Prostate gland (tissue), 2 donors: Measurements from ENCODE around the gene SNRNP70. TPM values are rescaled to one million over a fixed set of nuclear protein-coding genes. Genes with fewer than 3 reads are reported as not detected.

ENCODE experiments used
- DNase-seq: peaks from one replicate; pipeline ENCODE4 v3.0.0-alpha.2; 2019; ENCODE audit warnings: low spot score
- H3K27ac ChIP-seq, 2 donors: fragments of 200-600 bp; sonication (generic); 2 replicates each; pipeline ENCODE4 v1.5.1; 2017 to 2019
- H3K27me3 ChIP-seq: fragments of 200-600 bp; sonication (generic); replicated peaks from 2 replicates; pipeline ENCODE4 v1.5.1; 2019; ENCODE audit not compliant: insufficient read depth
- H3K36me3 ChIP-seq, 2 donors: fragments of 200-600 bp; sonication (generic); 1 replicate in 1 of 2; 2 replicates in 1 of 2; pipeline versions ENCODE4 v1.5.1 to v1.8.1; 2017 to 2019
- H3K4me1 ChIP-seq: fragments of 200-600 bp; sonication (generic); replicated peaks from 2 replicates; pipeline ENCODE4 v1.5.1; 2019
- H3K4me3 ChIP-seq, 2 donors: fragments of 200-600 bp; sonication (generic); 2 replicates each; pipeline ENCODE4 v1.5.1; 2017 to 2019
- H3K9me3 ChIP-seq: fragments of 200-600 bp; sonication (generic); 2 replicates; pipeline ENCODE4 v1.5.1; 2017
- CTCF ChIP-seq, 4 experiments: fragments of 200-600 bp in 2 of 4; fragments of 450-650 bp in 2 of 4; sonication (generic) in 2 of 4; IDR thresholded peaks; 1 replicate in 3 of 4; 2 replicates in 1 of 4; pipeline ENCODE4 v1.5.1; 2016 to 2019; ENCODE audit warnings: antibody characterized with exemption in 4 of 4, mild to moderate bottlenecking in 2 of 4, moderate library complexity in 2 of 4
- POLR2A ChIP-seq: fragments of 450-650 bp; IDR thresholded peaks from one replicate; pipeline ENCODE4 v1.6.1; 2016; ENCODE audit warnings: antibody characterized with exemption, mild to moderate bottlenecking
- POLR2AphosphoS5 ChIP-seq: sonication (generic); formaldehyde crosslinking; IDR thresholded peaks from one replicate; pipeline ENCODE4 v1.6.1; 2017; ENCODE audit warnings: antibody characterized with exemption
- WGBS: methylation state at CpG from one replicate; pipeline ENCODE4 v1.1.5; 2018; 5-methylcytosine and 5-hydroxymethylcytosine counted together
- intact Hi-C: fragments of 100-400 bp; cut with DNase I; formaldehyde crosslinking; loops from one replicate; pipeline ENCODE4 v1.14.2; 2022
- total RNA-seq, 2 donors: library from RNA; depleted of rRNA; stranded (reverse); fragments of >200 nt; gene quantifications; one replicate each; pipeline ENCODE4 v1.1.0, GENCODE V29; 2016

Gene SNRNP70
- total RNA-seq, 2 donors from 2014 or later, result 318 to 391 TPM

- Histone ChIP-seq H3K4me1 (peaks cover 13% of the 10 kb centered on the region), H3K4me3 (peak overlapping the region; percentile 73 to 77), H3K27ac (peak overlapping the region; percentile 90 to 97), H3K27me3 (no peaks in the 10 kb centered on the region), H3K36me3 (no peaks in the 10 kb centered on the region), H3K9me3 (no peaks in the 10 kb centered on the region)
- intact Hi-C loops, result loop anchor here (5.0 kb wide), 1 partner anchor 34 kb away; the partner anchor contains the start of genes C19orf73 and PPFIA3
- WGBS, result 7% methylated on average over 16 of the region's 16 CpGs
- no peak for TF ChIP-seq POLR2A
- TF ChIP-seq POLR2AphosphoS5, result no peak
- TF ChIP-seq CTCF (IDR thresholded peaks at IDR 0.05), result no peak
- DNase-seq, result no peak
These were observed 65.6 kb downstream of the SNRNP70 start for GRCh38 chr19:49150944-49151243.

DNA sequence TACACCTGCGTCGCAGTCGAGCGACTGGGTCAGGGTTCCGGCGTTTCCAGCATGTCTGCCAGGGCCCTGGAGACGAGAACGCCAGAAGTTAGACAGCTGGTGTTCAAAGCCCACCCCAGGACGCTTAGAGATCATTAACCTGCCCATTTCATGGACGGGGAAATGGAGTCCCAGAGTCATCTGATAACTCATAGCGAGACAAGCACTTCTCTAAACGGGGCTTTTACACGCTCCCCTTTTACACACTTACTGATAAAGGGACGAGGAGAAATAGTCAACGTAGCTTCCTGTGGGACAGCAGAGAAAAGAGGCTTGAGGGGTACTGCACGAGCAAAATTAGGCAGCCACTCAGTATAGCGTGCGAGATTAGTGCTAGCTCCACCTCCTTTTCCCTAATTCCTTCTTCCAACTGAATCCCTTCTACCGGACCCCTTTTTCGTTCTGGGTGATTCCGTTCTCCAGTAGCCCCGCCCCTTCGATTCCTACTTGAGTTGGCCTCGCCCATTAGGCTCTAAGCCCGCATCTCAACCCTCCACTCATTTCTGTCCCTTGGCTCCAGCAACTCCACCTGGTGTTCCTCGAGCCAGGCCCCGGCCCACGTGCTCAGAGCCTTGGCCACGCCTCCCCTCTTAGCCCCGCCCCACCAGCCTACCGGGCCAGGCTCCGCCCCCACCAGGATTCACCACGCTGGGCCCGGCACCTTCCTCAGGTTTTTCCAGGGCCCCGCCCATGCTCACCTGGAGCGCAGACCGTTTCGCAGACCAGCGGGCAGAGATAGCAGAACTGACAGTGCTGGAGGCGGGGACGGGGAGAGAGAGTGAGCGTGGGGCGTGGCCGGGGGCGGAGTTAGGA, 66.2 kb downstream of the SNRNP70 start:
- peak in 1 of 4 experiments; percentile 9 for TF ChIP-seq CTCF (IDR thresholded peaks at IDR 0.05)
- peak; percentile 96 for TF ChIP-seq POLR2AphosphoS5
- TF ChIP-seq POLR2A, result peak; percentile 44
- intact Hi-C loops, result loop anchor here (5.0 kb wide), 1 partner anchor 34 kb away; the partner anchor contains the start of genes C19orf73 and PPFIA3
- Histone ChIP-seq H3K4me1 (peaks cover 8% of the 10 kb centered on the region), H3K27me3 (no peaks in the 10 kb centered on the region), H3K9me3 (no peaks in the 10 kb centered on the region), H3K36me3 (no peaks in the 10 kb centered on the region), H3K27ac (peak overlapping the region; percentile 90 to 97), H3K4me3 (peak overlapping the region in 1 of 2 donors; percentile 77)
- 8% methylated on average over 45 of the region's 45 CpGs for WGBS
- peak; percentile 96 for DNase-seq

- TF ChIP-seq POLR2A (no peak), CTCF (IDR thresholded peaks at IDR 0.05) (no peak), POLR2AphosphoS5 (no peak)
- no peaks in the 10 kb centered on the region for H3K36me3 ChIP-seq
- intact Hi-C loops, result loop anchor here (5.0 kb wide), 1 partner anchor 35 kb away; the partner anchor contains the start of genes C19orf73 and PPFIA3
- 27% methylated on average over 9 of the region's 10 CpGs for WGBS
- no peak overlapping the region for H3K4me3 ChIP-seq
- H3K27me3 ChIP-seq, result no peaks in the 10 kb centered on the region
- peaks cover 3% of the 10 kb centered on the region for H3K4me1 ChIP-seq
- no peak for DNase-seq
- H3K27ac ChIP-seq, result peak overlapping the region; percentile 24 to 97
- H3K9me3 ChIP-seq, result no peaks in the 10 kb centered on the region
These were observed 66.9 kb downstream of the SNRNP70 start for GRCh38 chr19:49152119-49152550.

DNA sequence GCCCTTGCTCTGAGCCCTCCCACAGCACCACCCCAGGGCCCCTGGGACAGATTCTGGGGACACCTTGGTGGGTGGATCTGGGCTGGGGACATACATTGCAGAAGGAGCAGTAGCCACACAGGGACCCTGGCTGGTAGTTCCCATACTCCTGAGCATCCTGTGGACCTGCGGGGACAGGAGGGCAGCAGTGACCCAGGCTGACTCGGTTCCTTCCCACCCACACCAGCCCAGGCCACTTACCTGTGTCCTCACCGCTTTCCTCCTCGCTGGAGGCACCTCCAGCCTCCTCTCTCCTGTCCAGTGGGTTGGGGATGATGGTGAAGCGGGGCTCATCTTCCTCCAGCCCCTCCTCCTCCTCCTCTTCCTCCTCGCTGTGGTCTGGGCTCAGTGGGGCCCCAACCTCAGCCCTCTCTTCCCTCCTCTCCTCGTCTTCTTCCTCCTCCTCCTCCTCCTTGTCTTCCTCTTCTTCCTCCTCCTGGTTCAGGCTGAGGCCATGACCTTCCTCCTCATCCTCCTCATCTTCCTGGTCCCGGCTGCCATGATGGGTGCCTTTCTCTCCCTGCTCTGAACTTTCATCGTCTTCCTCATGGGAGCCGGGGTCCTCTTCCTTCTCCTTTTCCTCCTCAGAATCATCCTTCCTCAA, 68.0 kb downstream of the SNRNP70 start:
- Histone ChIP-seq H3K27ac (no peak overlapping the region), H3K4me1 (no peaks in the 10 kb centered on the region), H3K4me3 (no peak overlapping the region), H3K36me3 (no peaks in the 10 kb centered on the region), H3K27me3 (no peaks in the 10 kb centered on the region), H3K9me3 (no peaks in the 10 kb centered on the region)
- WGBS, result 90% methylated on average over 10 of the region's 10 CpGs
- DNase-seq, result no peak
- TF ChIP-seq POLR2A (no peak), POLR2AphosphoS5 (no peak)
- intact Hi-C loops, result loop anchor here (5.0 kb wide), 1 partner anchor 36 kb away; the partner anchor contains the start of genes C19orf73 and PPFIA3

DNA sequence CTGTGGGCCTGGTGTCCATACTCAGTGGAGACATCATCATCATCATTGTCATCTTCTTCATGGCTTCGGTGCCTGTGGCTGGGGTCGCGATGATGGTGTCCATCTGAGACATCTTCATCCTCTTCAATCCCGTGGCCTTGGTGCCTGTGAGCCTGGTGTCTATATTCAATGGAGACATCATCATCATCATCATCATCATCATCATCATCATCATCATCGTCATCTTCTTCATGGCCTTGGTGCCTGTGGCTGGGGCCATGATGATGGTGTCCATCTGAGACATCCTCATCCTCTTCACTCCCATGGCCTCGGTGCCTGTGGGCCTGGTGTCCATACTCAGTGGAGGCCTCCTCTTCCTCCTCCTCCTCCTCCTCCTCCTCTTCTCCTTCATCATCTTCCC, 69.0 kb downstream of the SNRNP70 start:
- 95% methylated on average over 6 of the region's 6 CpGs for WGBS

More for the DNA sequence above, 69.0 kb downstream of the SNRNP70 start:
- H3K9me3 ChIP-seq, result no peaks in the 10 kb centered on the region
- TF ChIP-seq CTCF (IDR thresholded peaks at IDR 0.05) (no peak), POLR2AphosphoS5 (no peak), POLR2A (no peak)
- no peaks in the 10 kb centered on the region for H3K4me1 ChIP-seq
- DNase-seq, result no peak
- H3K4me3 ChIP-seq, result no peak overlapping the region
- intact Hi-C loops, result loop anchor here (5.0 kb wide), 1 partner anchor 37 kb away; the partner anchor contains the start of genes C19orf73 and PPFIA3
- no peak overlapping the region for H3K27ac ChIP-seq
- no peaks in the 10 kb centered on the region for H3K27me3 ChIP-seq
- H3K36me3 ChIP-seq, result no peaks in the 10 kb centered on the region
